Jurkat, Clone E6-1 (cell line): ENCODE measurements around the gene NCAM2. TPM values are rescaled to one million over a fixed set of nuclear protein-coding genes. Genes with fewer than 3 reads are reported as not detected.

ENCODE experiments used
- DNase-seq: peaks from one replicate; pipeline ENCODE4 v3.0.0-alpha.2; 2011; ENCODE audit warnings: low read depth, low spot score
- H3K4me3 ChIP-seq: 2 replicates; pipeline ENCODE4 v1.5.1; 2011; ENCODE audit warnings: mild to moderate bottlenecking, low read length, control low read depth, moderate library complexity
- polyA plus RNA-seq: library from polyadenylated mRNA; unstranded; fragments of >200 nt; gene quantifications from one replicate; pipeline ENCODE4 v1.2.1, GENCODE V29; 2012; ENCODE audit warnings: missing spikeins; ENCODE audit not compliant: insufficient read length, insufficient read depth

The NCAM2 gene
- not detected for polyA plus RNA-seq

DNA sequence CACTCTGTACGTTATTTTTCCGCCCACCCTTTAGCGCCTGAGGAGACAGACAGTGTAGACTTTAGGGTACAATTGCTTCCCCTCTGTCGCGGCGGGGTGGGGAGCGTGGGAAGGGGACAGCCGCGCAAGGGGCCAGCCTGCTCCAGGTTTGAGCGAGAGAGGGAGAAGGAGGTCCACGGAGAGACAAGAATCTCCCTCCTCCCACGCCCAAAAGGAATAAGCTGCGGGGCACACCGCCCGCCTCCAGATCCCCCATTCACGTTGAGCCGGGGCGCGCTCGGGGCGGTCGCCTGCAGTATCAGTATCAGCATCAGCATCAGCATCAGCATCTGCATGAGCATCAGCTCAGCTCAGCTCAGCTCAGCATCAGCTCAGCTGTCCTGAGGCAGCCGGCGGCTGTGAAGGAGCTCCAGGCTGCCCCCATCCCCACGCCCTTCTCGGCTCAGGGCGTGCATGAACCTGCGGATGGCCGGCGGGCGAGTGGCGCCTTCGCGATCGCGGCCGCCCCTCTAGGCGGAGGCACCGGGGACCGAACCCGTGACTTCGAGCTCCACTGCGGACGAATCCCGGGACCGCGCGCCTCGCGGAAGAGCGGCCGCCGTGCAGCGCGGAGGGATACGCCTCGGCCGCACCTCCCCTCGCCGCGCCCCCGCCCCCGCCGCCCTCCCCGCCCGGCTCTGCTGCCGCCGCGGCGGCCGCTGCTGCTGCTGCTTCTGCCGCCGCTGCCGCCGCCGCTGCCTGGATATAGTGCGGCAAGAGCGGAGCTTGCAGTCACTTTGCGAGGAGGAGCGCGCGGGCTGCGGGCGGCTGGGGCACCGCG is at the start of gene NCAM2:
TSS of gene NCAM2 (plus strand) at position 774 of the 820 bp plus-strand sequence.
- peak within 1 kb of the TSS; percentile 48 for H3K4me3 ChIP-seq
- DNase-seq = peak; percentile 38

DNA sequence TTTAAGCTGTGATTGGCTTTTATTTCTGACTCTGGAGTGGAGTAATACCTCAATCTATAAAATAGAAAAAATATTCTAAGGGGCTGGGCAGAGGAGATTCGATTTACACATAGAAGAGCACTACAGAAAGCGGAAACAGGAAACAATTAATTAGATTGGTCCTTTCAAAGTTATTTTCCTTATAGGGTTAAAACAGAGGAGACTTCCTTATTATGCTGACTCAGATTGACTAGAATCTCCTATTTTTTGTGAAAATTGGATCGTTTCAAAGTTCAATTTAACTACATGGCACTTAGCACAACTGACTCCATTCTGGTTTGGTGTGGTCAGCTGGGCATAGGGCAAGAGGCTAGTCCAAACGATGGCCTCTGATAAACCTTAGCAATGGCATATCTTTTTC is 48.3 kb upstream of the NCAM2 start:
- no peak overlapping the region for H3K4me3 ChIP-seq
- no peak for DNase-seq

DNA sequence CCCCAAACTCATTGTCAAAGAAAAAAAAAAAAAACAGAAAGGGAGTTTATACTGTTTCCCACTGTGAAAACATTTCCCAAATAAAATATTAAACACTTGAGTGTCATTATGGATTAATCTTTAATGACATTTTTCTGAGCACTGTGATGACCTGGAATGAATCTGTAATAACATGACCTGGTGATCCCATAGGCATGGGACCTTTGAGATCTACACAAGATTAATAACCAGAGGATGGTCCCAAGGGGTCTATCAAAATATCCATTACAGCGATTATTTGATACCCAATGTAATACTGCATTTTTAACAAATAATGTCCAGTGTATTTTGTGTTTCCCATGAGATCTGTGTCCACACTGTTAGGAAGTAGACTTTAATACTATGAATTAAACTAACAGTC is 32.4 kb upstream of the NCAM2 start:
- no peak overlapping the region for H3K4me3 ChIP-seq
- no peak for DNase-seq

DNA sequence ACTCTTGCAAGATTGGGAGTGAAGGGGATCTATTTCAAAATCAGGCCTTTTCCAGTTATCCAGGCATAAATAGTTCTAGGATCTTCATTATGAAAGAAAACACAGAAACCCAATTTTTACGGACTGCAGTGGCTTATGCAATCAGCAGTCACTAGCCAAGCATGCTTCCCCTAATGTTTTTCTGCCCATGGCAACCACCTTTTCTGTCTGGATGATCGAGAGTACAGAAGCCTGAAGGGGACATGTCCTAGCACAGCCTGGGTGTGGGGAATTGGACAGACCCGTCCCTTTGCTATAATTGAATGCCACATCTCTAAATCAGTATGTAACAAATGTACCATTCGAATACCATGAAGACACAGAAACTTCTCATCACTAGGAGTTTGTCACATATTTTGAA is 29.8 kb upstream of the NCAM2 start:
- no peak for DNase-seq
- H3K4me3 ChIP-seq = no peak overlapping the region

DNA sequence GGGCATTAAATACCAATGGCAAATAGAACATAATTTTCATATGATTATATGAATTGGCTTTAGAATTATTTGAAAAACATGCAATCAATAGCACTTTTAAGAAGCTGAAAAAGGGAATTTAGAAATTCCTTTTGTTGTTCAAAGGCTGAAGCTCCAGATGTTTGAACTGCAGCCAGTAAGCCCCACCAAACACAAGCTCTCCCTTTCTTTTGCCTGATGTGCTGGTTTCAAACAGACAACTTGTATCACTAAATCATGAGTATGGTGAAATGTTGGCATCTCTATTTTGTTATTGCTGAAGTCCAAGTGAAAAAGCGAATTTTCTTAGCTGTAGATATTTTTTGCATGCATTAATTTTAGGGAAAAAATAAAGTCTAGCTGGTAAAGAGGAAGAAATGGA is 27.5 kb upstream of the NCAM2 start:
- no peak overlapping the region for H3K4me3 ChIP-seq
- DNase-seq = no peak

DNA sequence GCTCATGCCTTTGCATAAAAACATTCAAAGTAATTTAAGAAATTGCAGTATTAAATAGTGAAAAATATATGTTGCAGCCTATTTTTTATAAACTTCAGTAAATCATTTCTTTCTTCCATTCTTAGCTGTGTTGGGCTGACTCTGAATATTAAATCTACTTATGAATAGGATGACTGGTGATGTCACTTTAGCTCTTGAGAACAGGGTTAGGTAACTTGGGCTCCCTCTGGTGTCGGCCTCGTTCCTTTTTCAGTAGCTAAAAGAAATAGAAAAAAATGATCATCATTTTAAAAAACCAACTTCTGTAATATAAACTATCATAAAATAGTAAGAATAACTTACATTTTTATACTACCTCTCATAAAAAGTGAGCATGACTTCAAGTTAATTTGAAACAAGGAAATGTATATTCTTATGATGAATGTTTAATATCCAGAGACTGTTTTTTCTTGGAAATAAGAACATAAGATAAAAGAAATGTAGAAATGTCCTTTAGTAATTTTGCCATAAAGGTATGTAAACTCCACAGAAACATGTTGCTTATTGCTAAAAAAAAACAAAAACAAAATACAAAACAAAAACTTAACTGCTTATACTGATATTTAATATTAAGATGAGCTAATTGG is 26.8 kb upstream of the NCAM2 start:
- H3K4me3 ChIP-seq = no peak overlapping the region
- peak; percentile 48 for DNase-seq

DNA sequence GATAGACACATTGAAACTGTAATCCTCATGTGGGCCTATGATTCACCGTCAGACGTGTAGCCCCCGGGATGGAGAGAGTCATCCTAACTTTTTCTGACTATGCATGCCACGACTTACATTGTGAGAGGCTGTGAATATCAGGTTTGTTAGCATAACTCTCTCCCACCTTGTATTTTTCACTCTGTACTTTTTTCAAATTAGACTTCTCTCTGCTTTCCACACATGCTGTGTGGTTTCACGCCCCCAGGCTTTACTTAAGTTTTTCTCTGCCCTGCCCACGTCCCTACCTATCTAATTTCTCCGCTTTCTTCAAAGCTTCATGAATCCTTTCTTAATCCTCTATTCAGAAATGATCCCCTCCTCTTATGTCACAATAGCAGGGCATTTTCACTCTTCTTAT is 3.4 kb upstream of the NCAM2 start:
- no peak overlapping the region for H3K4me3 ChIP-seq
- no peak for DNase-seq

DNA sequence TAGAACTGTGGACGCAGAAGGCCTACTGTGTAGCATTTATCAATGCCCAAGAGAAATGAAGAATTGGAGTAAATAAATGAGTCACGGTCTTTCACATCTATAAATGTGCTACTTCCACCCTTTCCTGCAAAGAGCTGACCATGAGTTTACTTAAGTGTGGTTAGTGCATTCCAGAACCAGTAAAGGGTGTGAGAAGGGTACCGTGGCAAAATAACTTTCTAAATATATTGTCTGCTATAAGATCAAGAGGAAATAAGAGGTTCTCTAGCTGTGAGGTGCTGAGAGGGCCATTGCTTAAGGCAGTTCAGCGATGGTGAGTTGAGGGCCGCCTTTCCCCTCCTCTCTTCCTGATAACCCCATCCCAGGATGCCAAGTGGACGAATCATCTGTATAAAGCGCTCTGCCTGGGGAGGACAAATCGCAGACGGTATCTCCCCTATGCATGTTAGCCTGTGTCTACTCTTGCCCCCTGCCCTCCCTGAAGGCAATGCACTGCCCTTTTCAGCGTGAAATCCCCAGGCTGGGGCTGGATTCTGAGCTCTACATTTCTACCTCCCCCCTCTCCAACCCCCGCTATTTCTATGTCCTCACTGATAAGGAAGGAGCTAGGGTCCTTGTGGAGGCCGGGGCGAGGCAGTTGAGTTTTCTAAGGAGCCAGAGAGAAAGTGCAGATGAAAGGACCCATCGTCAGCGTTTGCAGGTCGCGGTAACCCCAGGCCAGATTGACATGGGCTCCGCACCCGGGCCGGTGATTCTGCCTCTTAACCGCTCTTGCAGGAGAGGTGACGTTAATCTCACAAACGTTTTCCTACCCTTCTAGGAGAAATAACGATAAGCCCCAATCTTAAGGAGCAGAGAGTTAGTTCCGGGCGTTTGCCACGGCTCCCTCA is 1.5 kb upstream of the NCAM2 start:
- DNase-seq = no peak
- H3K4me3 ChIP-seq = no peak overlapping the region

DNA sequence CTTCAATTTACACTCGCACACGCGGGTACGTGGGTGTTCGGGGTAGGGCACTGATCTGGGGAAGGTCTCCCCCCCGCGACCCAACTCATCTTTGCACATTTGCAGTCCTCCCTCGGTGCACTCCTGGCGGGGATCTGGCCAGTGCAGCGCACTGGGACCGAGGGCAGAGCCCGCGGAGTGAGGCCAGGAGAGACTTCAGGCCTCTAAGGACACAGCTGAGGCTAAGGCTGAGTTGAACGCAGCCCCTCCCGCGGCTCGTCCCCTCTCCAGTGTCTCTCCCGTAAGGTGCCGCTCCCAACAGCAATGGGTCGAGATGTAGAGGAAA is 936 bp upstream of the NCAM2 start:
- no peak overlapping the region for H3K4me3 ChIP-seq
- no peak for DNase-seq

DNA sequence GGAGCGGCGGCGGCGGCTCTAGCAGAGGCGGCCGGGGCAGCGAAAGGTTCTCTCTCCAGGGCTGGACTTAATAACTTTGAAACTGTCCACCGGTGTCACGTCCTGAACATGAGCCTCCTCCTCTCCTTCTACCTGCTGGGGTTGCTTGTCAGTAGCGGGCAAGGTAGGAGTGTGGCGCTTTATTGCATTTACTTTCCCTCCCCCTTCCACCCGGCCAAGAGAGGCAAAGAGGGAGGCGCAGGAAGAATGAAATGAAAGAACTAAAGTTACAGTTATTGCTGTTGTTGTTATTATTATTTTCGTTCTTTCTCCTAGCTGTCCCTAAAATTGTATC is 214 bp downstream of the NCAM2 start:
- DNase-seq = no peak
- H3K4me3 ChIP-seq = peak overlapping the region; percentile 48

DNA sequence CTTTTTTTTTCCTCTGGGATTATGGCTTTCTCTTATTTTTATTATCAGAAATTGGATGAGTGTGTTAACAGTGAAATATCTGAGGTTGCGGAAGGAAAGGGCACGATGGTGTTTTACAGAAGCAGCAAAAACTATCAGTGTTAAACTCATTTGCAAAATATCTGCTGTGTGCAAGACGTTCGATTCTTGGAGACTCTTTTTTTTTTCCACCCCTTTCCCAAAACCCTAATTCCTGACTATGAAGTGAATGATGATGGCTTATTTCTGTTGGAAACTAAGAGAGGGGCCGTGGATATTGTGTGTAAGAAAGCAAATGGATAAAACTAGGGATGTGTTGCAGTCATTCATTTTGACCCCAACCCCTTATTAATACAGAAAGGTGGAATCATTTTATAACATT is 677 bp downstream of the NCAM2 start:
- H3K4me3 ChIP-seq = peak overlapping the region; percentile 48
- DNase-seq = no peak

DNA sequence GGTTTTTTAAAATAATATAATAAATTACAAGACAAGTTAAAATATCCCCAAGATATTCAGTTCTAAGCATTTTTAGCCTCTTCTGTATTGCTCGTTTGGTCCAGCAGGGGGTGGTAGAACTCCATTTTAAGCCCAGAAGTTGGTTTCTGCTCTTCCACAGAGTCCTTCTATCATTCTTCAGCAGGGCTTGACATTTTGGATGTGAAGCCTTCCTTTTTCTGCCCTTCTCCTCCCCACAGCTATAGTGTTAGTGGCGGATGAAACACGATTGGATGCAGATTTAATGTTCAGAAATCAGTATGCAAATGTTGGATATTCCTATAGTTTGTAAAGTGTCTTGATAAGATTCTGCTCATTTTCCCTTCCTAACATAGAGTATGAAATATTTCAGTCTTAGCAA is 1.4 kb downstream of the NCAM2 start:
- no peak overlapping the region for H3K4me3 ChIP-seq
- DNase-seq = peak; percentile 12

DNA sequence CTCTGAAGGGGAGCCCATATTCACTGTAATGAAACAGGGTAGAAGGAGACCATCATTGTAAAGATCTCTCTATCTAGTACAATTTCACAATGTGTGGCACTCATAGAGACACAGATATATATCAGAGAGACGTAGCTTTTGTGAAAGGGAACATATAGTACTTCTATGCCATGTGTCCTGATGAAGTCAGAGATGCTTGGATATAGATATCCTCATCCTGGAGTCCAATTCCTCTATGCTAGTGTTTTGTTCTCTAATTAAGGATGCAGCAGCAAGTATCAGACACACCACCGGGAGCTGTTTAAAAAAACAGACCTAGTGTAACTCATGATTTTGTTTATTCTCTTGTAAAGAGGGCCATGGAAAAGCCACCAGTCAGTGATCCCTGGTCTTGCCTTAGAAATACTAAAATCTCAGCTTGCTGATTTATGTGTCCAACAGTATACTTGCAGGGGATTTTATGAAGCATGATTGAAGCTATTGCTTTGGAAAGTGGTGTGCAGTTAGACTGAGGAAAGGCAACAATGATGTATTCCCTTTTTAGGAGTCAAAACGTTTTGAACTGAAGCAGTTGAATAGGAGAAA is 2.5 kb downstream of the NCAM2 start:
- no peak overlapping the region for H3K4me3 ChIP-seq
- no peak for DNase-seq

DNA sequence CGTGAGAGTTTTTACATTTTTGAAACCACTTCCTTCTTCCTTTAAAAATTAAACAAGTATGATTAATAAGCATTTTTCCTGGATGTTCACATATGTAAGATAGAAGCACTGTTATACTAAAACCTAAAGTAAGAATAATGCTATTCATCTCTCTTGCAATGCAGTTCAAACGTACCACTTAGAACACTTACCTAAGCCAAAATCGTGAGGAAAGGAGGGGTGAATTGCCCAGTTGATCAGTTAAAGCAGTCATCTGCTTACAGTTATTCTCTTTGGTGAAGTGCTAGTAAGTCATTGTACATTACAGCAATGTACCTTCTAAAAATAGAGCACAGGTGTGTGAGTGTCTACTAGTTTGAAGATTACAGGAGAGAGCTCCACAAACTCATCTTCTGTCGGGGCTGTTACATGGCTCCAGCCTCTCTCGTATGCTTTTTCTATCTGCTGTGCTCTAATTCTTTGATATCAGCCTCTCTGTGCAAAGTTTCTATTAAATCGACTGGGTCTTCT is 3.4 kb downstream of the NCAM2 start:
- DNase-seq = no peak
- no peak overlapping the region for H3K4me3 ChIP-seq

DNA sequence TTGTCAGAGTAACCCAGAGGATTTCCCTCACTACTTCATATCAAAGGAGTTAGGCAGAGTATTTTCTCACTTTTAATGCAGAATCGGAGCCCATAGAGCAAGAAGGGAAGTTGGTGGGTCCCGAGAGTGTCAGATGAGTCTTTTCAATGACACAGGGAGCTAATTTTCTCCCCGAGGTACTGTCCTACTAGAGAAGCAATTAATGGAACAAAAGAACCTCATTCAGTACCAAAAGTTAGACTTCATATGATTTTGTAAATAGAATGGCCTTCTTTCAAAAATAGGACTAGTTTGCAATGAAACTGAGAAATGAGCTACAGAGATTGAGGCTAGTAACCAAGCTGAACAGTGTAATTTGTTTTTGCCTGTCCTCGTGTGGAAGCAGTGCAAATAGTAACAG is 3.9 kb downstream of the NCAM2 start:
- H3K4me3 ChIP-seq = no peak overlapping the region
- no peak for DNase-seq

DNA sequence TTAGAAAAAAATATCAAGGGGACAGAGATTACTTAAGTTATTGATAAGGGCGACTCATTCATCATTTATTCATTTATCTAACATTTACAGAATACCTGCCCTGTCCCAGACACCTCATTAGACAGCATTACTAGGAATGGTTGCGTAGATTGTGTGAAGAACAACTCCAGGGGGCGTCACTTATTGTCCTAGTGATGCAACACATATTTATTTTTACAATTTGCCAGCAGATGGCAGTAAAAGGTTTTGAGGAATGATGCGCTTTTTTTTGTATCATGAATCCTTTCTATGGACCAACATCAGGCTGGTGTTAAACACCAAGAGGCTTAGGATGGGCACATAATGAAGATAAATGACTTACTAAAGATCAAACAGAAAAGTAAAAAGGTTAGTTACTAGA is 5.5 kb downstream of the NCAM2 start:
- no peak overlapping the region for H3K4me3 ChIP-seq
- DNase-seq = peak; percentile 44

DNA sequence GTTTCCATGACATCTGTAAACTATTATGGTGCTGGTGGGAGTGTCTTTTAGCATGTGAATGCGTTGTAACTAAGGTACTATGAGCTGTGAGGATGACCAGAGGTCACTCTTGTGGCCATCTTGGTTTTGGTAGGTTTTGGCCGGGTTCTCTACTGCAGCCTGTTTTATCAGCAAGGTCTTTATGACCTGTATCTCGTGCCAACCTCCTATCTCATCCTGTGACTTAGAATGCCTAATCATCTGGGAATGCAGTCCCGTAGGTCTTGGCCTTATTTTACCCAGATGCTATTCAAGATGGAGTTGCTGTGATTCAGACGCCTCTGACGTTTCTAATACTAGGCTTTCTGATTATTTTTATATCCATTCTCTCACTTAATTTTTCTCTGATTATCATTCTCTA is 9.4 kb downstream of the NCAM2 start:
- H3K4me3 ChIP-seq = no peak overlapping the region
- DNase-seq = no peak

DNA sequence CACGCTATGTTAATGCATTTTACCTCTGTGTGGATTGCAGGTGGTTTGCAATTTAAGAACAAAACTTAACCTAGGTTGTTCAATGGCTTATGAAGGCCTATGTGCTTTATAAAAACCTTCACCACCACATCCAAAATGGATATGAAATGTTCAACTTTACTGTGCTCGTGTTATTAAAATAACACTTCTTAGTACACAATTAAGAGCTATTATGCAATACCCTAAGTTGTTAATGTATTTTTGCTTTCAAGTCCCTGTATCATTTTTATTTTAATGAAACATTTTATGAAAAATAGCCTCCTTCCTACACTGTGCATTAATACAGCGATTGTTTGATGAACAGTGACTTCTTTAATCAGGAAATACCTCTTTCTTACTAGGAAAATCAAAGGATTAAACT is 12.0 kb downstream of the NCAM2 start:
- no peak overlapping the region for H3K4me3 ChIP-seq
- DNase-seq = no peak

DNA sequence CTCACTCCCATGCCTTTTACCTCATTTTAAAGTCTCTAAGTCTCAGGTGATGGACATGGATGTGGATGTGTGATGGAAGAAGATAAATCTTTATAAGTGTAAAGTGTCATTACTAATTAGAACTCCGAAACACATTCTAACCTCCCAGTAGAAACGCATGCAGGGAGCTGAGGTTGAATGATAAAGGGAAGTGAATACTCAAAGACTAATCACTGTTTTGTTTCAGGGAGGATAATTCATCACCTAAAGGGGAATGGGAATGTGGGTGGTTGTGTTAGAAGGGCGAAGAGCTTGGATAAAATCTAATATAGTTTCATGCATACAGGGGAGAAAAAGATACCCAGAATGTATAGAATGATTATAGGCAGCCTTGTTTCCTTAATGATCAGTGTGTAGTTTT is 12.5 kb downstream of the NCAM2 start:
- no peak for DNase-seq
- H3K4me3 ChIP-seq = no peak overlapping the region

DNA sequence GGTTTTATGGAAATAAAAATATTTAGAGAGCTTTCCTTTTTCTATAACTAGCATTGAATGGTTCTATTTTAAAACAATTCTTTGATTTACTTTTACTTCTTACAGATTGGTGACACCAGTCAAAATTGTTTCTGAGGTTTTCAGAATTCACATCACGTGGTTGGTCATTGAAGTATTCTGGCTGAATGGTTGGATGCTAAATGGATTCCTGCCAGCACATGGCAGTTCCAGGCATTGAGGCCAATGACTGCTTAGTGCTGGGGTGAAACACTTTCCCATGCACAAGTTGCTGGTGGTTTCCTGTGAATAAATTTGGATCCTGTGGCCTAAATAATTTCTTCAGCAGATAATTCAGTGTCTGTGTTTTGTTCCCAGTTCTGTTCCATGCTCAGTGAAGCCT is 20.6 kb downstream of the NCAM2 start:
- no peak for DNase-seq
- H3K4me3 ChIP-seq = no peak overlapping the region
